Subcutaneous abdominal adipose tissue (tissue), 5 donors: ENCODE data around the gene TMEM150C.

Experiments used
- H3K27ac ChIP-seq: one replicate; pipeline ENCODE4 v1.7.0; 2013; ENCODE audit warnings: low read depth, mild to moderate bottlenecking, inconsistent platforms, low read length, moderate library complexity
- H3K27me3 ChIP-seq, 5 donors: one replicate each; pipeline ENCODE4 v1.7.0; 2013; ENCODE audit warnings: low read length in 5 of 5, inconsistent platforms in 1 of 5; ENCODE audit not compliant: control insufficient read depth in 5 of 5, insufficient read depth in 4 of 5
- H3K36me3 ChIP-seq, 5 donors: one replicate each; pipeline ENCODE4 v1.7.0; 2013; ENCODE audit warnings: low read length in 5 of 5; ENCODE audit not compliant: control insufficient read depth in 5 of 5, insufficient read depth in 5 of 5
- H3K4me1 ChIP-seq, 5 donors: one replicate each; pipeline ENCODE4 v1.7.0; 2013; ENCODE audit warnings: low read length in 5 of 5, mild to moderate bottlenecking in 3 of 5, moderate library complexity in 1 of 5; ENCODE audit not compliant: control insufficient read depth in 5 of 5, insufficient read depth in 5 of 5
- H3K4me3 ChIP-seq, 5 donors: one replicate each; pipeline ENCODE4 v1.7.0; 2013; ENCODE audit warnings: low read length in 5 of 5, low read depth in 1 of 5
- H3K9ac ChIP-seq, 5 donors: one replicate each; pipeline ENCODE4 v1.7.0; 2013; ENCODE audit warnings: low read length in 5 of 5, mild to moderate bottlenecking in 4 of 5, moderate library complexity in 3 of 5
- H3K9me3 ChIP-seq, 5 donors: one replicate each; pipeline ENCODE4 v1.7.0; 2013; ENCODE audit warnings: low read length in 5 of 5; ENCODE audit not compliant: control insufficient read depth in 5 of 5
- donor health status: healthy.
- donor health status: healthy.
- donor health status: healthy.
- donor health status: healthy.
- donor health status: healthy.

Gene TMEM150C

GRCh38 chr4:82561786-82562563 lies at the start of gene TMEM150C:
TSS of gene TMEM150C (minus strand) at chr4:82561988. CDS start at chr4:82504657, 57,331 bp downstream.
- Histone ChIP-seq H3K4me3 (peak within 1 kb of the TSS; percentile 64 to 76 (median 67)), H3K36me3 (no peaks in the 10 kb centered on the region), H3K27ac (no peak within 1 kb of the TSS), H3K27me3 (peaks cover 0 to 8% (median 6%) of the 10 kb centered on the region in 5 donors), H3K9me3 (no peaks in the 10 kb centered on the region), H3K9ac (peak within 1 kb of the TSS in 3 of 5 donors; percentile 16 to 66 (median 41)), H3K4me1 (peaks cover 0 to 13% (median 10%) of the 10 kb centered on the region in 5 donors)

- peaks cover 0 to 3% (median 0%) of the 10 kb centered on the region in 5 donors for H3K27me3 ChIP-seq
- H3K4me1 ChIP-seq: no peaks in the 10 kb centered on the region
- H3K9ac ChIP-seq: no peak overlapping the region
- H3K4me3 ChIP-seq: no peak overlapping the region
- H3K36me3 ChIP-seq: no peaks in the 10 kb centered on the region
- no peaks in the 10 kb centered on the region for H3K9me3 ChIP-seq
- H3K27ac ChIP-seq: no peak overlapping the region
Measured at GRCh38 chr4:82611527-82611926, 49.7 kb upstream of the TMEM150C start.

GRCh38 chr4:82610041-82610440 lies 48.3 kb upstream of the TMEM150C start:
- Histone ChIP-seq H3K9me3 (no peaks in the 10 kb centered on the region), H3K9ac (no peak overlapping the region), H3K4me3 (no peak overlapping the region), H3K36me3 (no peaks in the 10 kb centered on the region), H3K27me3 (no peaks in the 10 kb centered on the region), H3K4me1 (no peaks in the 10 kb centered on the region), H3K27ac (no peak overlapping the region)

- Histone ChIP-seq H3K9ac (no peak overlapping the region), H3K4me3 (no peak overlapping the region), H3K27ac (no peak overlapping the region), H3K9me3 (no peaks in the 10 kb centered on the region), H3K4me1 (peaks cover 0 to 3% (median 1%) of the 10 kb centered on the region in 5 donors), H3K36me3 (no peaks in the 10 kb centered on the region), H3K27me3 (no peaks in the 10 kb centered on the region)
Measured at GRCh38 chr4:82606622-82607021, 44.8 kb upstream of the TMEM150C start.

GRCh38 chr4:82604522-82604921 lies 42.7 kb upstream of the TMEM150C start:
- Histone ChIP-seq H3K9ac (no peak overlapping the region), H3K27ac (no peak overlapping the region), H3K27me3 (no peaks in the 10 kb centered on the region), H3K4me1 (peaks cover 3 to 10% (median 7%) of the 10 kb centered on the region in 5 donors), H3K9me3 (no peaks in the 10 kb centered on the region), H3K4me3 (no peak overlapping the region), H3K36me3 (no peaks in the 10 kb centered on the region)

- Histone ChIP-seq H3K4me3 (no peak overlapping the region), H3K36me3 (no peaks in the 10 kb centered on the region), H3K9me3 (no peaks in the 10 kb centered on the region), H3K4me1 (peaks cover 3 to 10% (median 7%) of the 10 kb centered on the region in 5 donors), H3K27ac (no peak overlapping the region), H3K27me3 (no peaks in the 10 kb centered on the region), H3K9ac (no peak overlapping the region)
Measured at GRCh38 chr4:82601242-82602015, 39.6 kb upstream of the TMEM150C start.

- no peaks in the 10 kb centered on the region for H3K36me3 ChIP-seq
- no peak overlapping the region for H3K9ac ChIP-seq
- no peak overlapping the region for H3K27ac ChIP-seq
- no peak overlapping the region for H3K4me3 ChIP-seq
- peaks cover 3 to 10% (median 7%) of the 10 kb centered on the region in 5 donors for H3K4me1 ChIP-seq
- no peaks in the 10 kb centered on the region for H3K9me3 ChIP-seq
- H3K27me3 ChIP-seq: no peaks in the 10 kb centered on the region
Measured at GRCh38 chr4:82599336-82599735, 37.5 kb upstream of the TMEM150C start.

- no peak overlapping the region for H3K9ac ChIP-seq
- H3K4me1 ChIP-seq: no peaks in the 10 kb centered on the region
- H3K27me3 ChIP-seq: no peaks in the 10 kb centered on the region
- no peak overlapping the region for H3K4me3 ChIP-seq
- no peaks in the 10 kb centered on the region for H3K36me3 ChIP-seq
- H3K27ac ChIP-seq: no peak overlapping the region
- H3K9me3 ChIP-seq: no peaks in the 10 kb centered on the region
Measured at GRCh38 chr4:82594456-82594855, 32.7 kb upstream of the TMEM150C start.

- no peaks in the 10 kb centered on the region for H3K9me3 ChIP-seq
- H3K9ac ChIP-seq: no peak overlapping the region
- no peak overlapping the region for H3K27ac ChIP-seq
- no peak overlapping the region for H3K4me3 ChIP-seq
- no peaks in the 10 kb centered on the region for H3K4me1 ChIP-seq
- H3K27me3 ChIP-seq: no peaks in the 10 kb centered on the region
- H3K36me3 ChIP-seq: no peaks in the 10 kb centered on the region
Measured at GRCh38 chr4:82593411-82593810, 31.6 kb upstream of the TMEM150C start.

GRCh38 chr4:82592639-82593038 lies 30.9 kb upstream of the TMEM150C start:
- no peak overlapping the region for H3K9ac ChIP-seq
- no peaks in the 10 kb centered on the region for H3K36me3 ChIP-seq
- H3K9me3 ChIP-seq: no peaks in the 10 kb centered on the region
- no peaks in the 10 kb centered on the region for H3K4me1 ChIP-seq
- no peak overlapping the region for H3K27ac ChIP-seq
- H3K4me3 ChIP-seq: no peak overlapping the region
- H3K27me3 ChIP-seq: no peaks in the 10 kb centered on the region
